ENCODE results near the gene AGPAT4. TPM values are rescaled to one million over a fixed set of nuclear protein-coding genes. Genes with fewer than 3 reads are reported as not detected.
"Not testable (repeated sequence)": the region's sequence is repeated elsewhere in the genome, so short reads cannot be mapped to it uniquely, and the experiment has no call there.

AGPAT4 gene
- total RNA-seq, 4 donors from 2014 or later = 10.5 to 20.8 (median 12.6) TPM

- no peak overlapping the region for H3K27ac ChIP-seq
- no peaks in the 10 kb centered on the region for H3K27me3 ChIP-seq
- no peak for DNase-seq (ENCODE audit: low spot score in 2 of 2)
- WGBS, 2 donors = 82 to 85% methylated on average over 6 of the region's 6 CpGs
- peaks cover 0 to 11% (median 0%) of the 10 kb centered on the region in 4 donors for H3K4me1 ChIP-seq
- no peak overlapping the region for H3K4me3 ChIP-seq
- no peaks in the 10 kb centered on the region for H3K36me3 ChIP-seq
- TF ChIP-seq POLR2A (IDR thresholded peaks at IDR 0.05) (no peak), CTCF (IDR thresholded peaks at IDR 0.05) (no peak)
- peaks cover 0 to 16% (median 0%) of the 10 kb centered on the region in 4 donors for H3K9me3 ChIP-seq
These were observed 40.2 kb upstream of the AGPAT4 start for GRCh38 chr6:161313940-161314509.

GRCh38 chr6:161313475-161313874 is 39.6 kb upstream of the AGPAT4 start:
- DNase-seq (ENCODE audit: low spot score in 2 of 2); H3K36me3 ChIP-seq; H3K4me1 ChIP-seq; H3K4me3 ChIP-seq; H3K27ac ChIP-seq; H3K27me3 ChIP-seq: not testable (repeated sequence)
- H3K9me3 ChIP-seq = peaks cover 0 to 16% (median 0%) of the 10 kb centered on the region in 4 donors
- 48 to 64% methylated on average over 3 of the region's 3 CpGs for WGBS, 2 donors

GRCh38 chr6:161309774-161310173 is 35.9 kb upstream of the AGPAT4 start:
- H3K36me3 ChIP-seq; H3K4me3 ChIP-seq; H3K4me1 ChIP-seq; H3K27ac ChIP-seq; H3K9me3 ChIP-seq; DNase-seq (ENCODE audit: low spot score in 2 of 2); H3K27me3 ChIP-seq: not testable (repeated sequence)
- WGBS, 2 donors = 89 to 96% methylated on average over 7 of the region's 7 CpGs

DNA sequence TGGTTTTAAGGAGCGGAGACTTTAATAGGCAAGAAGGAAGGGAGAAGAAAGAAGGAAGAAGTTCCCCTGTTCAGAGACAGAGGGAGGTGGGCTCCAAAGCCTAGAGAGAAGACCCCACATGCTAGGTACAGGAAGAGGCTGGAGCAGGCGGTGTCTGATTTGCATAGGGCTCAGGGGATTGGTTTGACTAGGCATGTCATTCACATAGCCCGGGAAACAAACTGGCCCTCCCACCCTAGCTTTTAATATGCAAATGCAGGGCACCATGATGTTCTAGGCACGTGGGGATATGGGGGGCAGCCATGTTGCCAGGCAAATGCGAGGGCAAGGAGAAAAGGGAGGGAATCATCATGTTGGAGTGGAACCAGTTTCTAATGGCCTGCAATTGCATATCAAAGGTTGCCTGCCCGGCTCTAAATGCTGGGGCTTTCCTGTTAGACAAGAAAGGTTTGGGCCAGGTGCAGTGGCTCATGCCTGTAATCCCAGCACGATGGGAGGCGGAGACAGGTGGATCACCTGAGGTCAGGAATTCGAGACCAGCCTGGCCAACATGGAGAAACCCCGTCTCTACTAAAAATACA is 34.3 kb upstream of the AGPAT4 start:
- Histone ChIP-seq H3K27ac (no peak overlapping the region), H3K27me3 (no peaks in the 10 kb centered on the region), H3K9me3 (no peaks in the 10 kb centered on the region), H3K4me1 (no peaks in the 10 kb centered on the region), H3K4me3 (no peak overlapping the region), H3K36me3 (no peaks in the 10 kb centered on the region)
- no peak for TF ChIP-seq POLR2A (IDR thresholded peaks at IDR 0.05)
- no peak for TF ChIP-seq EP300 (IDR thresholded peaks at IDR 0.05)
- no peak for TF ChIP-seq CTCF (IDR thresholded peaks at IDR 0.05)
- DNase-seq (ENCODE audit: low spot score in 2 of 2) = no peak
- 85 to 93% methylated on average over 10 of the region's 10 CpGs for WGBS, 2 donors

GRCh38 chr6:161305860-161306259 is 32.0 kb upstream of the AGPAT4 start:
- Histone ChIP-seq H3K4me1 (no peaks in the 10 kb centered on the region), H3K9me3 (no peaks in the 10 kb centered on the region), H3K27me3 (no peaks in the 10 kb centered on the region), H3K36me3 (no peaks in the 10 kb centered on the region), H3K4me3 (no peak overlapping the region), H3K27ac (no peak overlapping the region)
- 37 to 47% methylated on average over 4 of the region's 4 CpGs for WGBS, 2 donors
- no peak for TF ChIP-seq CTCF (IDR thresholded peaks at IDR 0.05)
- TF ChIP-seq EP300 (IDR thresholded peaks at IDR 0.05) = no peak
- TF ChIP-seq POLR2A (IDR thresholded peaks at IDR 0.05) = no peak
- no peak for DNase-seq (ENCODE audit: low spot score in 2 of 2)

- WGBS, 2 donors = 89 to 92% methylated on average over 16 of the region's 16 CpGs
- H3K27me3 ChIP-seq = no peaks in the 10 kb centered on the region
- TF ChIP-seq EP300 (IDR thresholded peaks at IDR 0.05) (no peak), CTCF (IDR thresholded peaks at IDR 0.05) (no peak), POLR2A (IDR thresholded peaks at IDR 0.05) (no peak)
- no peaks in the 10 kb centered on the region for H3K4me1 ChIP-seq
- H3K27ac ChIP-seq = no peak overlapping the region
- no peak overlapping the region for H3K4me3 ChIP-seq
- no peaks in the 10 kb centered on the region for H3K36me3 ChIP-seq
- no peak for DNase-seq (ENCODE audit: low spot score in 2 of 2)
- no peaks in the 10 kb centered on the region for H3K9me3 ChIP-seq
These were observed 29.9 kb upstream of the AGPAT4 start for GRCh38 chr6:161303628-161304340.
